GM18498 (cell line): Measurements from ENCODE around the gene AFTPH.
"Not testable (repeated sequence)": the region's sequence is repeated elsewhere in the genome, so short reads cannot be mapped to it uniquely, and the experiment has no call there.

Source experiments
- ATAC-seq: cut with Tn5 transposase; IDR thresholded peaks from one replicate; pipeline ENCODE4 v1.9.1; 2021; ENCODE audit warnings: mild to moderate bottlenecking, moderate library complexity; ENCODE audit not compliant: unreplicated experiment

AFTPH gene

DNA sequence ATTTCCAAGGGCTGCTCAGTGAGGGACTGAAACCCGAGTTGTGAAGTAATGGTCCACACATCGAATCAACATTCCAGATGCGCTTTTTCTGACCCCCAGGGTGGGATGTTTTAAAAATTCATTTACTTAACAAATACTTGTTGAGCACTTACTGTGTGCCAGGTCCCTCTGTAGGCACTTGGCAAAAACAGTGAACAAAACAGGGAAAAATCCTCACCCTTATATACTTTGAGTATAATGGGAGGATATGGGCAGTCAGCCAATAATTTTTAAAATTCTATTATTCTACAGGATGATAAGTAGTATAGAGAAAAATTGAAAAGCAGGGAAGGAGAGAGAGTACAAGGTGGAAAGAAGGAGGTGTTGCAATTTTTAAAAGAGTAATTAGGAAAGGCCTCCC, 31.3 kb upstream of the AFTPH start:
- no peak for ATAC-seq

DNA sequence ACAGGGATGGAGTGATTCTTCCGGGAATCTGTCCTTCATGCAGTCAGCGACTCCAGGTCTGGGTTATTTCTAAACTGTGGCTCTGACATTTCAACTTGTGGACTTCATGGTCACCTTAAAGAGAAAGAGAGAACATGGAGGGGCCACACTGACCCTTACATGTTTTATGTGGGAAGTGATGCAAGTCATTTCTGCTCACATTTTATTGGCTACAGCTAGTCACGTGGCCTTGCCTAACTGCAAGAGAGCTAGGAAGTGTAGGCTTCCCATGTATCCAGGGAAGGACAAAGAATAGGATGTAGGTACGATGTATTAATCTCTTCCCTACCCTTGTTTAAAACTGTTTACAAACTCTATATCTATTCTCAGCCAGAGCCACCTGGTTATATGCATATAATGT, 30.3 kb upstream of the AFTPH start:
- ATAC-seq: no peak

DNA sequence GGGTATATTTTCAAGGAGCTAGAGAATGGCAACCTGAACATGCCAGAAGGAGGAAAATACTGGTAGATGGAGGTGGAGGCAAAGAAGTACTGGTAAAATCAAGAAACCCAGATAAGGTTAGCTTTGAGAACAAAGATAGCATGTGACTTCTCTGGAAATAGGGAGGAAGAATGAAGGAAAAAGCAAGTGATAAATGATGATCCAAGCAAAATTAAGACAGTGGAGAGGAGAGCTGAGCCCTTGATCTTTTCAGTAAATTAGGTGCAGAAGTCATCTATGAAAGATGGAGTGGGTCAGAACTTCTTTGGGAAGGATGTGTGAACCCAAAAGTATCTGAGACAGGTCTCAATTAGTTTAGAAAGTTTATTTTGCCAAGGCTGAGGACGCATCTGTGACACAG, 25.7 kb upstream of the AFTPH start:
- no peak for ATAC-seq

DNA sequence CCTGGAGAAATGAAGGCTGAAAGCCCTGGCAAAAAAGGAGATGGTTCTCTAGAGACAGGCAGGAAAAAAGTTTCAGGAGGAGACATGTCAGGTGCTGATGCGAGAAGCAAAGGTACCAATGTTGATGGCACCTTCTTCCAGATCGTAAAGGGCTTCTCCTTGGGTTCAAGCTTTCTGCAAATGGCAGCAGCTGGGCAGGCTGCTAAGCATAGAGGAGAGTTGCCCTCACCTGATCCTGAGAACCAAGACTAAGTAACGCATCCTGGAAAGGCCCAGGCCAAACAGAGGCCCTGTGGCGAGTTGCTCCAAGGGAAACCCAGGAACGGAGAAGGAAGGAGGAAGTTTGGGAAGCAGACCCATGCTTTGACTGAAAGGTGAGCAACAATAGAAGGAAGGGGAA, 23.6 kb upstream of the AFTPH start:
- ATAC-seq: no peak

DNA sequence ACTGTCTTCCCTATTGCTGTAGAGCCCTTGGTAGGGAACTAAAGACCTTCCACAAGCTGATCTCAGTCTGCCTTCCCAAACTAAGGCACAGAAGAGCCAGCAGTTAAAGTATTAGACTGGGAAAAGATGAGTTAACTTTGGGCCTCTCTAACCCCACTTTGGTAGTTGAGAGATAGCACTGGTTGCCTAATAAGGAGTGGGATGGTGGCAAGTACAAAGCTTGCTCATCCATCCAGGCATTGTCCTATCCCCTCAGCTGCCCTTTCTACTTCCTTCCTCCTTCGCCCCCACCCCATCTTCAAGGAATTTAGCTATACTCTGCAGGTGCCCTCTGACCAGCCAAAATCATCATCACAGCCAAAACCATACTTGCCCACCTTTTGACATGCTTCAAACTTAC, 22.2 kb upstream of the AFTPH start:
- ATAC-seq: no peak

DNA sequence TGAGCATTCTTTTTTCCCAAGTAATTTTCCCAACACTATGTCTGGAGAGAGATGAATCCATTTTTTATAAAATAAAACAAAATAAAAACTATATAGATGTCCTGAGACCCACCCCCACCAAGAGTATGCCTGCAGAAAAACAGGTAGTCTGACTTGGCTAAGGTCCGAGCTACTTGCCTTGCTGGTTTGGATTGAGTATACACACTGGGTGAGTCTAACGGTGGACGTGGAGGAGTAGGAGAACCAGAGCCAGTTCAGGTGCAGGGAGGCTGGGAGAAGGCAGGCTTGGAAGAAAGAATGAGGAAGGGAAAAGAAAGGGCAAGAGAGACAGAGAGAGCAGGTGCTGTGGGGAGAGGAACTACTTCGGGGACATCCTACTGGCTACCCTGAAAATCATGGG, 21.3 kb upstream of the AFTPH start:
- no peak for ATAC-seq

DNA sequence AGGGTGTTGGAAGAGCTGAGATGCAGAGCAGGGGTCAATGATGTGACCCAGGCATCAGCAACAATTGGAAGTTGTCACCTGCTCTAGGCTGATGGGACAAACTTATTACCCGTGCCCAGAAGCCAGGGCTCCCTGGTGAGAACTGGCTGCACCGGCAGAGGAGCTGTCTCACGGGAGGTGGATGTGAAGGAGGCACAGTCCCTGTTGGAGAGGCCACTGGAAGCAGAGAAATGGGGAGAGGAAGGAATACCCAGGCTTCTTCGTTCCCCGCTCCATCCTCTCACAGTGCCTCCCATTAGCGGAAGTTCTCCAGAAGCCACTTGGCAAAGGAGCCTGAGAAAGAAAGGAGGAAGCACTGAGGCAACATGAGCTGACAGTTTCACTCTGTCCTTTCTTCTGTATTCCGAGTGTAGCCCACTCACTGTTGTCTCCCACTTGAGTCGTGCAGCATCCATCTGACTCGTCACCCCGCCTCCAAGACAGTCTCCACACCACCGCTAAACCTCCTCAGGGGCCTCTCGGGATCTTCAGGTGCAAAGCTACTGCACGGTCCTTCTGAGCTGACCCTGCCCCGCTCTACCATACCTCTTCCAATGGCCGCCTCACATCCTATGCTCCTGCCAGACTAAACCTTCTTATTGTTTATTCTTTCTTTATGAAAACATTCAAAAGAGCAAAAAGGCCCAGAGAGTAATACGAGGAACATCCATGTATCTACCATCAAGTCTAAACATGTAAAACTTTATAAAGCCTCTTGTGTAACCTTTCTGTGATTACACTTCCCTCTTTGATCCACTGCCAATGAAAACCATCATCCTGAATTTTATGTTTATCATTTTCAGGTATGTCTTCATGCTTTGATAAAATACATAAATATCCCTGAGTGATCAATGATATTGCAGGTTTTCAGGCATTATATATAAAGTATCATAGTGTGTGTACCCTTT, 19.1 kb upstream of the AFTPH start:
- ATAC-seq: no peak

DNA sequence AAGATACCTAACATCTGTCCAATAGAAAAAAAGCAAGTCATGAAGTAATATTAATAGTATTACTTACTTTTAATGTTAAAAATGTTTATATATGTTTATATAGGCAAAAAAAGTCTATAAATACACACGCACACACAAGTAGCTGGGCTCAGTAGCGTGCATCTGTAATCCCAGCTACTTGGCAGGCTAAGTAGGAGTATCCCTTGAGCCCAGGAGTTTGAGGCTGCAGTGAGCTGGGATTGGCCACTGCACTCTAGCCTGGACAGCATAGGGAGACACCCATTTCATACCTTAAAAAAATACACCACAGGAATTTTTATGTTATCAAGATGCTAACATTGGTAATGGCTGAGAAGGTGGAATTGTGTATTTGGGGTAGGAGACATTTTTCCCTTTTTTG, 17.4 kb upstream of the AFTPH start:
- ATAC-seq: no peak

DNA sequence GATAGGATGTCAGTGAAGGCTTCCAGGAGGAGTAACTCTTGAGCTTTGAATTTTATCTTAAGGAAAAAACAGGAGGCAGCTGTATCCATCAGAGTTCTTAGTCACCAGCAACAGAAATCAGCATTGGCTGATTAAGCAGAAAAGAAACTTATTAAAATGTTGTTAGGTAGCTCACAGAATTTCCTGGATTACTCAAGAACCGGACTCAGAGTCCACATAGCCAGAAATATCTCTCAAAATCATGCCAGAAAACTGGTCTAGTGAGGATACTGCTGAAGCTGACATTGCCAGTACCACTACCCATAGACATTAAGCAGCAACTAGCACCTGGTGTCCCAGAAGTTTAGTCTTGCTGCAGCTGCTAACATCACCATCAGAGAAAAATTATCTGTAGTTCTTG, 10.1 kb upstream of the AFTPH start:
- ATAC-seq: no peak

DNA sequence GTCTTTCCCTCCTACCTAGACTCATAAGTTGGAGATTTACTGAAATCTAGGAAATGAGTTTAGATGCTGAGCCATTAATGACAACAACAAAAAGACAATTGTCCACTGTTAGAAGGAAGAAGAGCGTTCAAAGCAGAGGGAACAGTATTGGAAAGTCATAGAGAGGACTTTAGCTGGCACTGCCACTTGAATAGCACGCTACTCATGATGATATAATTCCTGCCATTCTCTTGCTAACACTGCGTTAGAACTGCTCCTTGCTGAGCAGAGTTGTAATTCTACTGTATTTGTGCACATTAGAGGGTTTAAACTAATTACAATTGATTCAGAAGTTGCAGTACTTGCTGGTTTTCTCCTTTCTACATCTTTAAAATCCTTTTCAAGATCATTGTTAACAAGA, 9.0 kb upstream of the AFTPH start:
- ATAC-seq: no peak

DNA sequence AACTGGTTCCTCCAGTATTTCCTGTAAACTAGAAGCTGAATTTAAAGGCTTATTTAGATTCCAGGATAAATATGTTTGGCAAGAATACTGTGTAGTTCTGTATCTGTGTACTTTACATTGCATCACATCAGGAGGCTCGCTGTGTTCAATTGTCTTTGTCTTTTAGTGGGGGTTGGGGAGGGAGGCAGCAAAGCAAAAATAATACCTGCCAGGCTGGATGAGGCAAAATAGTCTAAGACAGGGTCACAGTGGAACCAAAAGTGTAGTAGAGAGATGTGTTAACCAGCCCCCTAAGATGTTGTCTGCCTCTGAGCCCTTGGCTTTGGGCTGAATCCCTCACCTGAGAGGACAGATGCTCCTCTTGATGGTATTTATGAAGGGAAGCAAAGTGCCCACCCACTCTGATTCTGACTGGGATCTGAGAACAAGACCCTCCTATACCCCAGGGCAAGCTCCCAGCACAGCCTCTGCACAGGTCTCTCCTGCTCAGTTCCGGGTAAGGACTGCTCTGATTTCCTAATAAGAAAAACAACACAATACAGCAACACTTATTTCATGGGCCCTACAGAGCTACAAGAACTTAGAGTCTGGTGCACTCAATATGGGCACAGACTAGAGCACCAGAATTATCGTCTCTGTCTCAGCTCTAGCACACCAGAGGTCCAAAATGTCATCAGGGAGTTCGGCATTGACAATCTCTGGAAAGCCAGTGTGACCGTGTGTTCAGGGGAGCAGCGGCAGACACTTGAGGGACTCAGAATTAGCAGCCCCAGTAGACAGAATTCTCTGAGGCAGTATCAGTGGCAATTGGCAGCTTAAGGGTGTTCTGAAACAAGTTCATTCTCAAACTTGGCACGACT, 7.2 kb upstream of the AFTPH start:
- ATAC-seq: no peak

DNA sequence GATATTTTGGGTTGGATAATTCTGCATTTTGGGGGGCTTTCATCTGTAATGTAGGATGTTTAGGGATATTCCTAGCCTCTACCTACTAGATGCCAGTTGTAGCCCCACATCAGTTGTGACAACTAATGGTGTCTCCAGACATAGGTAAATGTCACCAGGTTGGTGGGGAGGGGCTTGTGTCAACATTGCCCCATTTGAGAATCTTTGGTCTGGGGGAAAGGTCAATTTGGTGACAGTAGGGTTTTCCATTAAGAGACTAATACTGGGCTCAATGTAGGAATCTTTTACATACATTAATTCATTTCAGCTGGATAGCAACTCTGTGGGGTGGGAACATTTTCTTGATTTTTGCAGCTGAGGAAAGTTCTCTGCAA, 6.6 kb upstream of the AFTPH start:
- ATAC-seq: no peak

DNA sequence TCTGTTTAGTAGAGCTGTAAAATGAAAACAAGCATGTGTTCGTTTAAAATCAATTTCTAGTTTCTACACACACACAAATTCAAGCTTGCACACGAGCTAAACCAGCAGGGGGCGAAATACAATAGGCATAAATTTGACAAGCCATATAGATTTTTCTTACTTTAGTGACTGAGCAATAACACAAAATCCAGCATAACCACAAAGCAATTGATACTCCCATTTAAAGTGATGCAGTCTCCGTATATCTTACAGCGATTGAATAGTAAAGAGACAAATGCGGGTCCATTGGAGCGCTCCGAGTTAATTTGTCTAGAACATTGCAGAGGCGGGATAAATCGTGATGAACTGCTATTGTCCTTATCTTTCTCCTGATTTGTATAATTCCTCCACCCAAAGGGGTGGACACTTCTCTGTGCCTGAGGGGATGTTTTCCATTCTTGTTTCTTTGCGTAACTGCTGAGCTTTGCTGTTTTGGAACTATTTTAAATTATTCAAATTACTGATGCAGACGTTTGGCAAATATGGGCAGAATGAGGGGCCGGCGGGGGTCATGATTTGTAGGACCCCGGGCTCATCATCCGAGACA, 1.2 kb upstream of the AFTPH start:
- ATAC-seq: no peak

DNA sequence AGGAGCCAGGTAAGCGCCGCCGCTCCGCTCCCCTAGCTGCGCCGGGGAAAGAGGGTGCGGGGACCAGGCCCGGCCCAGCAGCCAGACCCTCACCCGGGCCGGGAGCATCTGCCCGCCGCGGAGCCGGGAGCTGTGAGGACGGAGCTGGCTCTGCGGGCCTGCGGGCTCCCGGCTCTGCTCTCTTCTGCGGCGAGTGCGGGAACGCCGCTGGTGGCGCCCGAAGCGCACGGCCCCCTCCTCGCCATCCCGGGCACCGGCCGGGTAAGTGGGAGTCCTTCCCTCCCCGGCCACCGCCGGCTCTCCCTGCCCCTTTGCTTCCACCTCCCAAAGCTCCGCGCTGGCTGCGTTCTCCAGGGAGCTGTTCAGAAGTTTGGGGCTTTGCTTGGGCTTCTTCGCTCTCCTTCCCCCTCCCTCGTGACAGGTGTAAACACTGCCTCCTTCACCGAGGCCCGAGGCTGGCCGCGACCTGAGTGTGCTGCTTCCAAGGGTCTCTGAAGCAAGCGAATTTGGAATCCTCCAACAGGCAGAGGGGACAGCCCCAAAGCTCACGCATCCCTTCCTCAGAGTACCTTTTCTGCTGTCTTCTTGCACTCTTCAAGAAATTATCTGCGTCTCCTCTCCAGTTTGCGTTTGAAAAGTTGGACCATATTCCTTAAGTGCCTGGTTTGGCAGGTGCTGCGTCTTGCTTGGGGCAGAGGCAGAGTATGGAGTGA, 632 bp downstream of the AFTPH start:
- peak; percentile 18 for ATAC-seq

DNA sequence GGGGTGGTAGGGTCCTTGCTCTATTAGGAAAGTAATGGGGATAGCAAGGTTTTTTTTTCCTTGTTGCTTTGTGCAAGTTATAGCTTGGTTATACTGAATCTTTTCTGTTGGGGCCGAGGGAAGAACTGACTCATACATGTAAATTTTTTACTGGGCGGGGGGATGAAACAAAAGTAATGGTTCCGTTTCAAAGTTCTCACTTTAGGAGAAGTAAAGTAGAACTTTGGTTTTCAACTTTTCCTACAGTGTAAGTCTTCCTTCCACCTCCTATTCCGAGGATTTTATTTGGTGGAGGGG, 1.1 kb downstream of the AFTPH start:
- ATAC-seq: peak; percentile 18

DNA sequence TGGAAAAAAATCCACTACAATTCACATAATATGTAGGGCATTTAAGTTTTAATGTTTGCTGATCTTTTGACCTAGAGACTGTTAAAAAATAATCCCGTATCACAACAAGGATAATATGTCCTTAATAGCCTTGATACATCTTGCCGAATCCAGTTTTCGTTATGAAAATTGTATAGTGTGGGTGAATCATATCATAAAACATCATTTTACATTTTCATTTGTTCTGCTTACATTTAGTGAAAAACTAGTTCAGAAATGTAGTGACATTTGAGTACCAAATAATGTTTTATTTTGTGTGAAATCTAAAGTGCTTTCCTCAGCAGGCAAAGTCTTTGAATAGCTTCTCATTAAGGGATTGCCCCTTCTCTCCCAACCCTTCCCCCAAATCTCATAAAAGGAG, 1.9 kb downstream of the AFTPH start:
- no peak for ATAC-seq

DNA sequence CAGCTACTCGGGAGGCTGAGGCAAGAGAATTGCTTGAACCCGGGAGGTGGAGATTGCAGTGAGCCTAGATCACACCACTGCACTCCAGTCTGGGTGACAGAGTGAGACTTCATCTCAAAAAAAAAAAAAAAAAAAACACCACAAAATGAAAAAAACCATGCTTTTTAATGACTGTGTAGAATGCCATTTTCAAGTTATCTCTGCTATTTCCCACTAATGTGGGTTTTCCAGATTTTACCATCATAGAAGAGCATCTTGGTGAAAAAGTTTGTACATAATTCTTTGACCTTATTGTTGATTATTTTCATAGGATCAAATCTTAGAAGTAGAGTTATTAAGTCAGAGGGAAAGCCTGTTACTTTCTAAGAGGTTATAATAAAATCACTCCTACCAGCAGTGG, 6.8 kb downstream of the AFTPH start:
- not testable (repeated sequence) for ATAC-seq

DNA sequence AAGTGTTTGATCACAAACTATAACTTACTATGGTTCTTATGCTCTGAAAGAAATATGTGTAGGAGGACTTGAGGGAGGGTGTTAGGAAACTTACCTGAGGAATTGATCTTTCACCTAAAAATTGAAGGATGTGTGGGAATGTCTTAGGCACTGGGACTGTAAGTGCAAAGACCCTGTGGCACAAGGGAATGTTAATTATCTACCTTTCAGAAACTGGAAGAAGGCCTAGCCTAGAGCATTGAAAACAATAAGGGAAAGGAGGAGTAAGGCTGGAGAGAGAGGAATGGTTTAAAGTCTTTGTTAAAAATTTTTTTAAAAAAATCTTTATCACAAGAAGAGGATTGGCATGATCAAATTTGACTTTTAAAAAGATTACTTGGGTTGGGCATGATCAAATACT, 7.9 kb downstream of the AFTPH start:
- ATAC-seq: no peak

DNA sequence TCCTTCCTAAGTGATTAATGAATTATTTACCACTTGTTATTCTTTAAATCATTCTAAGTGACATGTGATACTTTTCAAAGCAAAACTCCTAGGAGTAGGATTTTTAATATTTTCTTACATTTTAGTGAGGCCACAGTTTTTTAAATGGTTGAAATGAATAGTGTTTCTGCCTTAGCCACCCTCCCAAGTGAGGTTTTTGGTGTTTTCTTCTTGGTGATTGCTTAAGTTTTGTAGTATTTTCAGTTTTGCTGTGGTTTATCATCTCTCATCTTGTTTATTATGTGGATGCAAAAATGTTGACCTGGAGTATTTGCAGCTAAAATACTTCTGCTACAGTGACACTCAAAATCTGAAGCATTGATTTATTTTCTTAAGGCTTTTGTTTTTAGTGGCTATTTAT, 9.8 kb downstream of the AFTPH start:
- no peak for ATAC-seq

DNA sequence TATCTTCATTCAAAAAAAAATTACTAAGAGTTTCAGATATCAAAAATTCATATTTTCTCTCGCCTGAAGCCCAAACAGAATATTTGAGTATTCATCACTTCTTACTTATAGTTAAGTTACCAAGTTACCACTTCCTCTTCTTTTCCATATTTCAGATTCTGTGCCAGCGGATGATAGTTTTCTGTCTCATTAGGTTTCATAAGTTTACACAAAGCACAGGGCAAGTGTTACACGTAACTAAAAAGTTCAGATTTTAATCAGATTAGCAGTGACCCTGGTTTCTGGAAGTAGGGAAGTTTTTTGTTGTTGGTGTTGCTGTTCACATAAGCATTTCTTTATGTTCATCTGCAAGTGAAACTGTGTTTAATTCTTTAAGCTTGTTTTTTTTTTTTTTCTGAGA, 10.2 kb downstream of the AFTPH start:
- ATAC-seq: peak; percentile 55

DNA sequence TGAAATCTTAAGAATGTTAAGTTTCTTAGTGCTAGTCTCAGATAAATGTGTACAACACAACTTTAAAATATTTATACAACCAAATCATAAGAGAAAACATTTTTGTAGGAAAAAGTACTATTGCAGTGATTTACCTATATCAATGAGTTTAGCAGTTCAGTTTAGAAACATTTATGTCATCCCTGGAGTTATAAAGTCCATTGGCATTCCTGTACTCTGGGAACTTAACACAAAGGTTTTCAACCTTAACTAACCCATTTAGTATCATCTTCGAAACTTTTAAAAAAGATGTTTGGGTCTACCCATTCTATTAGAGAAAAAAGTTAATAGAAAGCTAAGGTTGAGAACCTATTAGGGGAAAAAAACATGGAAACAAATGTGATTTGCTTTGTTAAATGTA, 10.9 kb downstream of the AFTPH start:
- ATAC-seq: no peak
